ENCODE measurements around the gene IFNG. TPM values are rescaled to one million over a fixed set of nuclear protein-coding genes. Genes with fewer than 3 reads are reported as not detected.
A peak's percentile ranks its signal among the peaks of the same experiment; 100 is the strongest.

The IFNG gene
- total RNA-seq, 2 experiments from 2014 or later, result 193 to 225 TPM

GRCh38 chr12:68117661-68118060 lies 41.9 kb downstream of the IFNG start:
- CTCF ChIA-PET, result interaction anchor here (1.1 to 6.6 kb wide), 3 partner anchors 9 to 65 kb away, joined by 4 to 51 read pairs (median 4); no protein-coding TSS in a partner anchor
- intact Hi-C loops (cut with DNase I, micrococcal nuclease), result loop anchor here (2.0 to 5.0 kb wide), 5 partner anchors 77 to 419 kb away; no protein-coding TSS in a partner anchor
- H3K9me3 Mint-ChIP-seq (ENCODE audit: low read depth), result no peaks in the 10 kb centered on the region
- H3K27ac Mint-ChIP-seq, result peak overlapping the region; percentile 71
- H3K36me3 Mint-ChIP-seq (ENCODE audit: low read depth), result no peaks in the 10 kb centered on the region
- H3K4me3 Mint-ChIP-seq, result peak overlapping the region; percentile 34
- no peak for ATAC-seq
- POLR2A ChIA-PET, result interaction anchor here (0.6 kb wide), 1 partner anchor 760 kb away, joined by 4 read pairs; no protein-coding TSS in a partner anchor
- H3K27me3 Mint-ChIP-seq, result peaks cover 3% of the 10 kb centered on the region
- H3K4me1 Mint-ChIP-seq, result peaks cover 20% of the 10 kb centered on the region
- no peak for DNase-seq

GRCh38 chr12:68115281-68115680 lies 44.3 kb downstream of the IFNG start:
- DNase-seq, result no peak
- ChIA-PET CTCF (interaction anchor here (0.5 to 6.6 kb wide), 3 partner anchors 42 to 67 kb away, joined by 3 to 51 read pairs (median 3); no protein-coding TSS in a partner anchor), POLR2A (interaction anchor here (0.7 kb wide), 1 partner anchor 11 kb away, joined by 3 read pairs; no protein-coding TSS in a partner anchor)

GRCh38 chr12:68114606-68115005 lies 44.9 kb downstream of the IFNG start:
- H3K36me3 Mint-ChIP-seq (ENCODE audit: low read depth), result no peaks in the 10 kb centered on the region
- ATAC-seq (no peak), DNase-seq (no peak)
- peaks cover 22% of the 10 kb centered on the region for H3K4me1 Mint-ChIP-seq
- no peaks in the 10 kb centered on the region for H3K9me3 Mint-ChIP-seq (ENCODE audit: low read depth)
- ChIA-PET CTCF (interaction anchor here (0.8 to 6.6 kb wide), 6 partner anchors 25 to 66 kb away, joined by 3 to 51 read pairs (median 3); no protein-coding TSS in a partner anchor), POLR2A (interaction anchor here (0.7 kb wide), 1 partner anchor 10 kb away, joined by 3 read pairs; no protein-coding TSS in a partner anchor)
- no peak overlapping the region for H3K27ac Mint-ChIP-seq
- H3K27me3 Mint-ChIP-seq, result peaks cover 3% of the 10 kb centered on the region
- H3K4me3 Mint-ChIP-seq, result no peak overlapping the region
- intact Hi-C loops (cut with DNase I, micrococcal nuclease), result loop anchor here (5.0 kb wide), 3 partner anchors 163 to 338 kb away; no protein-coding TSS in a partner anchor

More at GRCh38 chr12:68115281-68115680, 44.3 kb downstream of the IFNG start:
- H3K4me3 Mint-ChIP-seq, result no peak overlapping the region
- intact Hi-C loops (cut with DNase I, micrococcal nuclease), result loop anchor here (5.0 kb wide), 3 partner anchors 162 to 337 kb away; no protein-coding TSS in a partner anchor
- ATAC-seq, result no peak
- H3K36me3 Mint-ChIP-seq (ENCODE audit: low read depth), result no peaks in the 10 kb centered on the region
- peaks cover 22% of the 10 kb centered on the region for H3K4me1 Mint-ChIP-seq
- H3K9me3 Mint-ChIP-seq (ENCODE audit: low read depth), result no peaks in the 10 kb centered on the region
- H3K27me3 Mint-ChIP-seq, result peaks cover 3% of the 10 kb centered on the region
- H3K27ac Mint-ChIP-seq, result no peak overlapping the region

GRCh38 chr12:68113644-68114043 lies 45.9 kb downstream of the IFNG start:
- H3K9me3 Mint-ChIP-seq (ENCODE audit: low read depth), result no peaks in the 10 kb centered on the region
- H3K4me3 Mint-ChIP-seq, result no peak overlapping the region
- DNase-seq (peak; percentile 72), ATAC-seq (peak; percentile 58)
- intact Hi-C loops (cut with DNase I, micrococcal nuclease), result loop anchor here in 1 of 2 experiments (1.0 kb wide), 1 partner anchor 45 kb away; no protein-coding TSS in a partner anchor
- ChIA-PET POLR2A (no interaction called here), CTCF (interaction anchor here (0.5 to 6.6 kb wide), 16 partner anchors 9 to 795 kb away, joined by 3 to 51 read pairs (median 3); no protein-coding TSS in a partner anchor)
- H3K27me3 Mint-ChIP-seq, result peaks cover 3% of the 10 kb centered on the region
- H3K4me1 Mint-ChIP-seq, result peaks cover 17% of the 10 kb centered on the region
- H3K36me3 Mint-ChIP-seq (ENCODE audit: low read depth), result no peaks in the 10 kb centered on the region
- no peak overlapping the region for H3K27ac Mint-ChIP-seq

- Mint-ChIP-seq H3K27me3 (peaks cover 3% of the 10 kb centered on the region), H3K4me1 (peaks cover 1% of the 10 kb centered on the region), H3K4me3 (no peak overlapping the region), H3K27ac (no peak overlapping the region), H3K36me3 (ENCODE audit: low read depth) (no peaks in the 10 kb centered on the region), H3K9me3 (ENCODE audit: low read depth) (no peaks in the 10 kb centered on the region)
- intact Hi-C loops (cut with DNase I, micrococcal nuclease), result no loop called here
- DNase-seq (no peak), ATAC-seq (no peak)
- CTCF ChIA-PET, result interaction anchor here (0.7 to 6.6 kb wide), 6 partner anchors 12 to 284 kb away, joined by 3 to 51 read pairs (median 3); no protein-coding TSS in a partner anchor
- POLR2A ChIA-PET, result no interaction called here
Observed at GRCh38 chr12:68111995-68112394, 47.5 kb downstream of the IFNG start.

GRCh38 chr12:68109444-68110217 lies 49.9 kb downstream of the IFNG start:
- POLR2A ChIA-PET, result interaction anchor here (0.6 kb wide), 1 partner anchor 189 kb away, joined by 5 read pairs; no protein-coding TSS in a partner anchor
- CTCF ChIA-PET, result interaction anchor here (1.0 kb wide), 1 partner anchor 208 kb away, joined by 3 read pairs; no protein-coding TSS in a partner anchor
- DNase-seq (no peak), ATAC-seq (no peak)
- Mint-ChIP-seq H3K27ac (no peak overlapping the region), H3K36me3 (ENCODE audit: low read depth) (no peaks in the 10 kb centered on the region), H3K27me3 (no peaks in the 10 kb centered on the region), H3K4me3 (no peak overlapping the region), H3K9me3 (ENCODE audit: low read depth) (no peaks in the 10 kb centered on the region), H3K4me1 (peaks cover 1% of the 10 kb centered on the region)
- intact Hi-C loops (cut with DNase I, micrococcal nuclease), result loop anchor here in 1 of 2 experiments (5.0 kb wide), 1 partner anchor 37 kb away; no protein-coding TSS in a partner anchor

GRCh38 chr12:68109001-68109400 lies 50.5 kb downstream of the IFNG start:
- intact Hi-C loops (cut with DNase I, micrococcal nuclease), result loop anchor here in 1 of 2 experiments (5.0 kb wide), 1 partner anchor 37 kb away; no protein-coding TSS in a partner anchor
- Mint-ChIP-seq H3K27ac (no peak overlapping the region), H3K9me3 (ENCODE audit: low read depth) (no peaks in the 10 kb centered on the region), H3K36me3 (ENCODE audit: low read depth) (no peaks in the 10 kb centered on the region), H3K4me3 (no peak overlapping the region), H3K27me3 (no peaks in the 10 kb centered on the region), H3K4me1 (peaks cover 1% of the 10 kb centered on the region)
- ATAC-seq (no peak), DNase-seq (no peak)
- POLR2A ChIA-PET, result interaction anchor here (0.6 kb wide), 1 partner anchor 190 kb away, joined by 5 read pairs; no protein-coding TSS in a partner anchor
- CTCF ChIA-PET, result interaction anchor here (0.8 to 1.3 kb wide), 4 partner anchors 16 to 208 kb away, joined by 3 to 4 read pairs (median 4); no protein-coding TSS in a partner anchor

- CTCF ChIA-PET, result interaction anchor here (0.9 to 1.4 kb wide), 4 partner anchors 23 to 74 kb away, joined by 3 to 5 read pairs (median 4); no protein-coding TSS in a partner anchor
- intact Hi-C loops (cut with DNase I, micrococcal nuclease), result loop anchor here in 1 of 2 experiments (5.0 kb wide), 1 partner anchor 34 kb away; no protein-coding TSS in a partner anchor
- no peaks in the 10 kb centered on the region for H3K9me3 Mint-ChIP-seq (ENCODE audit: low read depth)
Observed at GRCh38 chr12:68106660-68107059, 52.9 kb downstream of the IFNG start.

GRCh38 chr12:68106160-68106559 lies 53.4 kb downstream of the IFNG start:
- CTCF ChIA-PET, result interaction anchor here (0.6 to 1.2 kb wide), 4 partner anchors 37 to 476 kb away, joined by 3 to 4 read pairs (median 4); no protein-coding TSS in a partner anchor
- POLR2A ChIA-PET, result interaction anchor here (0.6 to 1.0 kb wide), 4 partner anchors 12 to 1464 kb away, joined by 3 to 4 read pairs (median 3); no protein-coding TSS in a partner anchor

More at GRCh38 chr12:68106660-68107059, 52.9 kb downstream of the IFNG start:
- ATAC-seq (no peak), DNase-seq (no peak)
- no peak overlapping the region for H3K27ac Mint-ChIP-seq
- H3K36me3 Mint-ChIP-seq (ENCODE audit: low read depth), result no peaks in the 10 kb centered on the region
- POLR2A ChIA-PET, result interaction anchor here (0.6 to 1.0 kb wide), 4 partner anchors 12 to 1464 kb away, joined by 3 to 4 read pairs (median 3); no protein-coding TSS in a partner anchor
- no peaks in the 10 kb centered on the region for H3K27me3 Mint-ChIP-seq
- H3K4me1 Mint-ChIP-seq, result no peaks in the 10 kb centered on the region
- H3K4me3 Mint-ChIP-seq, result no peak overlapping the region

More at GRCh38 chr12:68106160-68106559, 53.4 kb downstream of the IFNG start:
- Mint-ChIP-seq H3K27me3 (no peaks in the 10 kb centered on the region), H3K36me3 (ENCODE audit: low read depth) (no peaks in the 10 kb centered on the region), H3K4me1 (no peaks in the 10 kb centered on the region), H3K27ac (no peak overlapping the region), H3K9me3 (ENCODE audit: low read depth) (no peaks in the 10 kb centered on the region), H3K4me3 (no peak overlapping the region)
- ATAC-seq, result no peak
- intact Hi-C loops (cut with DNase I, micrococcal nuclease), result loop anchor here in 1 of 2 experiments (5.0 kb wide), 1 partner anchor 34 kb away; no protein-coding TSS in a partner anchor
- DNase-seq, result no peak
